Non-pigmented ciliary epithelial cell (primary cell): ENCODE results near the gene FARS2.

ENCODE experiments used
- DNase-seq: peaks from one replicate; pipeline ENCODE4 v3.0.0-alpha.2; 2010; ENCODE audit warnings: low read depth

The FARS2 gene

GRCh38 chr6:5507131-5507681, 245.9 kb downstream of the FARS2 start:
- no peak for DNase-seq

GRCh38 chr6:5509106-5509505, 247.8 kb downstream of the FARS2 start:
- no peak for DNase-seq

GRCh38 chr6:5510331-5511133, 249.2 kb downstream of the FARS2 start:
- DNase-seq = no peak

- peak; percentile 59 for DNase-seq
Observed at GRCh38 chr6:5511954-5512353, 250.6 kb downstream of the FARS2 start.

- DNase-seq = no peak
Observed at GRCh38 chr6:5512422-5512821, 251.1 kb downstream of the FARS2 start.

- no peak for DNase-seq
Observed at GRCh38 chr6:5513408-5513807, 252.1 kb downstream of the FARS2 start.

GRCh38 chr6:5514353-5514752, 253.0 kb downstream of the FARS2 start:
- no peak for DNase-seq

GRCh38 chr6:5515200-5515599, 253.9 kb downstream of the FARS2 start:
- no peak for DNase-seq

- no peak for DNase-seq
Observed at GRCh38 chr6:5516036-5516435, 254.7 kb downstream of the FARS2 start.

GRCh38 chr6:5517796-5518195, 256.5 kb downstream of the FARS2 start:
- no peak for DNase-seq

GRCh38 chr6:5518936-5519491, 257.7 kb downstream of the FARS2 start:
- DNase-seq = no peak

GRCh38 chr6:5520796-5521195, 259.5 kb downstream of the FARS2 start:
- DNase-seq = no peak

GRCh38 chr6:5521322-5521721, 260.0 kb downstream of the FARS2 start:
- no peak for DNase-seq

GRCh38 chr6:5522147-5522546, 260.8 kb downstream of the FARS2 start:
- no peak for DNase-seq

GRCh38 chr6:5524110-5524509, 262.8 kb downstream of the FARS2 start:
- DNase-seq = no peak

- DNase-seq = peak; percentile 15
Observed at GRCh38 chr6:5525209-5525608, 263.9 kb downstream of the FARS2 start.

- DNase-seq = no peak
Observed at GRCh38 chr6:5529015-5529414, 267.7 kb downstream of the FARS2 start.

GRCh38 chr6:5529733-5530132, 268.4 kb downstream of the FARS2 start:
- DNase-seq = no peak

- DNase-seq = no peak
Observed at GRCh38 chr6:5531161-5531560, 269.8 kb downstream of the FARS2 start.

- no peak for DNase-seq
Observed at GRCh38 chr6:5531853-5532375, 270.6 kb downstream of the FARS2 start.

- no peak for DNase-seq
Observed at GRCh38 chr6:5532941-5533340, 271.6 kb downstream of the FARS2 start.

- DNase-seq = no peak
Observed at GRCh38 chr6:5534643-5535042, 273.3 kb downstream of the FARS2 start.

GRCh38 chr6:5536644-5537043, 275.3 kb downstream of the FARS2 start:
- no peak for DNase-seq
